ENCODE results near the gene CEP85. TPM values are rescaled to one million over a fixed set of nuclear protein-coding genes. Genes with fewer than 3 reads are reported as not detected.

CEP85 gene
- total and polyA plus RNA-seq, 2 of the 13 experiments (the other 11 are each of a cell fraction or from before 2014, with no cell fraction given): 16.1 to 26.7 TPM

GRCh38 chr1:26279456-26280332 is 45.7 kb downstream of the CEP85 start, which contains the start of gene SH3BGRL3 (continued):
- TF ChIP-seq ZNF281 (CRISPR knock-in tag; IDR thresholded peaks at IDR 0.05; ENCODE audit: borderline replicate concordance) (peak; percentile 63; the same call in 1 of the 2 replicates), IRF2 (CRISPR knock-in tag; IDR thresholded peaks at IDR 0.05) (peak; percentile 44; the same call in 1 of the 2 replicates), ZNF883 (CRISPR knock-in tag; IDR thresholded peaks at IDR 0.05; ENCODE audit: not compliant biosample characterization) (peak; percentile 61), NFRKB (IDR thresholded peaks at IDR 0.05) (no peak), ZNF3 (CRISPR knock-in tag; IDR thresholded peaks at IDR 0.05) (no peak), MLXIP (CRISPR knock-in tag; IDR thresholded peaks at IDR 0.05; ENCODE audit: borderline replicate concordance) (no peak), ZFYVE20 (CRISPR knock-in tag; IDR thresholded peaks at IDR 0.05; ENCODE audit: borderline replicate concordance, low read depth) (no peak), ZNF354B (CRISPR knock-in tag; IDR thresholded peaks at IDR 0.05) (no peak; the same call in 1 of the 2 replicates), DRAP1 (CRISPR knock-in tag; IDR thresholded peaks at IDR 0.05) (peak; percentile 53; the same call in 1 of the 2 replicates), MEIS2 (CRISPR knock-in tag; IDR thresholded peaks at IDR 0.05) (no peak), BCLAF1 (IDR thresholded peaks at IDR 0.05) (no peak), ZNF746 (CRISPR knock-in tag; IDR thresholded peaks at IDR 0.05) (peak; percentile 57), SAFB2 (CRISPR knock-in tag; IDR thresholded peaks at IDR 0.05; ENCODE audit: borderline replicate concordance, low read depth) (no peak), DR1 (CRISPR knock-in tag; IDR thresholded peaks at IDR 0.05) (no peak), MIXL1 (CRISPR knock-in tag; IDR thresholded peaks at IDR 0.05) (0 out of 2 replicates have a peak, but pooled peaks have one; percentile 37), ZFP62 (CRISPR knock-in tag; IDR thresholded peaks at IDR 0.05) (no peak), ZMYM2 (CRISPR knock-in tag; IDR thresholded peaks at IDR 0.05) (no peak)

Data from HepG2 (cell line).